Rectal smooth muscle tissue (tissue), 1 donor: Measurements from ENCODE around the gene PSEN2.

ENCODE experiments used
- H3K27ac ChIP-seq: one replicate; pipeline ENCODE4 v1.7.0; 2013; ENCODE audit warnings: low read depth, low read length, inconsistent platforms
- H3K27me3 ChIP-seq: one replicate; pipeline ENCODE4 v1.7.0; 2013; ENCODE audit warnings: low read length; ENCODE audit not compliant: control insufficient read depth, insufficient read depth
- H3K36me3 ChIP-seq: one replicate; pipeline ENCODE4 v1.7.0; 2013; ENCODE audit warnings: low read length; ENCODE audit not compliant: control insufficient read depth, insufficient read depth
- H3K4me1 ChIP-seq: one replicate; pipeline ENCODE4 v1.7.0; 2013; ENCODE audit warnings: low read length; ENCODE audit not compliant: control insufficient read depth, insufficient read depth
- H3K4me3 ChIP-seq: one replicate; pipeline ENCODE4 v1.7.0; 2013; ENCODE audit warnings: low read length
- H3K9ac ChIP-seq: one replicate; pipeline ENCODE4 v1.7.0; 2013; ENCODE audit warnings: low read length

Gene PSEN2

GRCh38 chr1:226939438-226940028 lies 69.1 kb downstream of the PSEN2 start:
- Histone ChIP-seq H3K4me1 (peaks cover 11% of the 10 kb centered on the region), H3K9ac (peak overlapping the region; percentile 95), H3K27me3 (no peaks in the 10 kb centered on the region), H3K4me3 (peak overlapping the region; percentile 94), H3K36me3 (no peaks in the 10 kb centered on the region), H3K27ac (peak overlapping the region; percentile 97)

GRCh38 chr1:226940029-226940805 lies 69.8 kb downstream of the PSEN2 start, which contains the start of gene COQ8A:
TSS of gene COQ8A (plus strand) at chr1:226940294. CDS start at chr1:226961386, 21,092 bp downstream.
- no peaks in the 10 kb centered on the region for H3K27me3 ChIP-seq
- H3K9ac ChIP-seq = peak within 1 kb of the TSS; percentile 95
- H3K4me3 ChIP-seq = peak within 1 kb of the TSS; percentile 96
- no peaks in the 10 kb centered on the region for H3K36me3 ChIP-seq
- peaks cover 15% of the 10 kb centered on the region for H3K4me1 ChIP-seq
- H3K27ac ChIP-seq = peak within 1 kb of the TSS; percentile 97

- peak overlapping the region; percentile 96 for H3K4me3 ChIP-seq
- no peaks in the 10 kb centered on the region for H3K36me3 ChIP-seq
- peak overlapping the region; percentile 84 for H3K9ac ChIP-seq
- H3K4me1 ChIP-seq = peaks cover 18% of the 10 kb centered on the region
- H3K27ac ChIP-seq = peak overlapping the region; percentile 83
- no peaks in the 10 kb centered on the region for H3K27me3 ChIP-seq
Observed at GRCh38 chr1:226940806-226941067, 70.3 kb downstream of the PSEN2 start.

GRCh38 chr1:226942392-226942791 lies 72.0 kb downstream of the PSEN2 start:
- Histone ChIP-seq H3K36me3 (no peaks in the 10 kb centered on the region), H3K4me1 (peaks cover 18% of the 10 kb centered on the region), H3K27me3 (no peaks in the 10 kb centered on the region), H3K9ac (no peak overlapping the region), H3K27ac (no peak overlapping the region), H3K4me3 (no peak overlapping the region)

GRCh38 chr1:226943156-226943555 lies 72.7 kb downstream of the PSEN2 start:
- Histone ChIP-seq H3K36me3 (no peaks in the 10 kb centered on the region), H3K27ac (no peak overlapping the region), H3K9ac (no peak overlapping the region), H3K27me3 (no peaks in the 10 kb centered on the region), H3K4me3 (no peak overlapping the region), H3K4me1 (peaks cover 18% of the 10 kb centered on the region)

- no peak overlapping the region for H3K9ac ChIP-seq
- peaks cover 15% of the 10 kb centered on the region for H3K4me1 ChIP-seq
- H3K36me3 ChIP-seq = no peaks in the 10 kb centered on the region
- H3K4me3 ChIP-seq = no peak overlapping the region
- H3K27me3 ChIP-seq = no peaks in the 10 kb centered on the region
- H3K27ac ChIP-seq = no peak overlapping the region
Observed at GRCh38 chr1:226943927-226944326, 73.5 kb downstream of the PSEN2 start.

- Histone ChIP-seq H3K4me1 (peaks cover 13% of the 10 kb centered on the region), H3K27me3 (no peaks in the 10 kb centered on the region), H3K4me3 (no peak overlapping the region), H3K9ac (no peak overlapping the region), H3K27ac (no peak overlapping the region), H3K36me3 (no peaks in the 10 kb centered on the region)
Observed at GRCh38 chr1:226945106-226945857, 74.9 kb downstream of the PSEN2 start.
